ENCODE measurements around the gene CWC27.

CWC27 gene

GRCh38 chr5:65012301-65012892, 243.7 kb downstream of the CWC27 start:
- no peak for DNase-seq

- DNase-seq = no peak
These were observed 244.4 kb downstream of the CWC27 start for GRCh38 chr5:65013166-65013565.

GRCh38 chr5:65014769-65015168, 246.0 kb downstream of the CWC27 start:
- DNase-seq = no peak

GRCh38 chr5:65015767-65016166, 247.0 kb downstream of the CWC27 start:
- DNase-seq = no peak

- no peak for DNase-seq
These were observed 248.9 kb downstream of the CWC27 start for GRCh38 chr5:65017636-65018035.

- DNase-seq = no peak
These were observed 250.0 kb downstream of the CWC27 start for GRCh38 chr5:65018763-65019162.

GRCh38 chr5:65020492-65020891, 251.8 kb downstream of the CWC27 start:
- DNase-seq = no peak

GRCh38 chr5:65021527-65022226, 252.9 kb downstream of the CWC27 start:
- no peak for DNase-seq

- DNase-seq = no peak
These were observed 254.2 kb downstream of the CWC27 start for GRCh38 chr5:65022932-65023331.

- DNase-seq = no peak
These were observed 256.0 kb downstream of the CWC27 start for GRCh38 chr5:65024681-65025080.

- DNase-seq = no peak
These were observed 258.3 kb downstream of the CWC27 start for GRCh38 chr5:65026816-65027548.

GRCh38 chr5:65029178-65029577, 260.4 kb downstream of the CWC27 start:
- DNase-seq = no peak

- no peak for DNase-seq
These were observed 261.3 kb downstream of the CWC27 start for GRCh38 chr5:65030056-65030455.

- no peak for DNase-seq
These were observed 263.5 kb downstream of the CWC27 start for GRCh38 chr5:65032250-65032649.

- no peak for DNase-seq
These were observed 265.5 kb downstream of the CWC27 start for GRCh38 chr5:65034029-65034812.

GRCh38 chr5:65034813-65035209, 266.1 kb downstream of the CWC27 start:
- no peak for DNase-seq

- peak; percentile 78 to 83 for DNase-seq
These were observed 266.8 kb downstream of the CWC27 start for GRCh38 chr5:65035211-65036206.

GRCh38 chr5:65037831-65038815, 269.4 kb downstream of the CWC27 start:
- no peak for DNase-seq

- no peak for DNase-seq
These were observed 272.8 kb downstream of the CWC27 start for GRCh38 chr5:65041296-65042158.

All from activated CD4-positive, alpha-beta T cell treated with anti-CD3 and anti-CD28 coated beads for 4 hours (primary cell).